GM18519 (cell line): ENCODE results near the gene RTN4.
"Not testable (repeated sequence)": the region's sequence is repeated elsewhere in the genome, so short reads cannot be mapped to it uniquely, and the experiment has no call there.

Source experiments
- ATAC-seq: cut with Tn5 transposase; IDR thresholded peaks from one replicate; pipeline ENCODE4 v1.9.1; 2021; ENCODE audit warnings: mild to moderate bottlenecking, moderate library complexity; ENCODE audit not compliant: unreplicated experiment, low FRiP score

Gene RTN4

DNA sequence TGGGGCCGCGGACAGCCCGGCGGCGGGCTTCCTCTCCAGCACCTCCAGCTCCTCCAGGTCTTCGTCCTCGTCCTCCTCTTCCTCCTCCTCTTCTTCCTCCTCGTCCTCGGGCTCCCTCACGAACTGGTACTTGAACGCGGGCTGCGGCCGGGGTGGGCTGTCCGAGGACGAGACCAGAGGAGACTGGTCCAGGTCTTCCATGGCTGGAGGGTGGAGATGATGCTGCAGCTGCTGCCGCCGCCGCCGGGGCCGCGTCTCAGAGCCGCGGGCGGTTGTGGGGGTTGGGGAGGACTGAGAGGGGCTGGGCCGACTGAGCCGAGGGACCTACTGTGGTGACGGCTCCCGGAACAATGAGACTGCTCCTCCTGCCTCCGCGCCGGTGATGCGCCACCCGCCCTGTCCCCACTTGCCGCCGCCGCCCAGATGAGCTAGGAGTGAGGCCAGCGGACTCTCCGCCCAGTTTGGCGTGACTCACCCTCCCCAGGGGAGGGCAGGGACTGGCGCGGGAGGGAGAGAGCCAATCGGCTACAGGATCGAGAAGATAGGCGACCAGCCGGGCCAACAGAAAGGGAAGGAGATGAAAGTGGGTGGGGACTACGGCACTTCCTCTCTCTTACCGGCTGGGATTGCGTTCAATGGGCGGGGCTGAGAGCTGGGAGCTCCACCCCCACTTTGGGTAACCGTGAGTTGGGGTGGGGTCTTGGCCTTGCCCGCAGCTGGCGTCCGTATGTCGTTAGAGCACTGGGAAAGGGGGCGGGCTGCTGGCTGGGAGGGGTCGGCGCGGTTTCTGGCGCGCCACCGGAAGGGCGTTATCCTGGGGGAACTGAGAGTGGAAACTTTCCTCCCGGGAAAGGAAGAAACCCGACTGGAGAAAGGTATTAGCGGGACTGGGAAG lies at the start of gene RTN4:
TSS of gene RTN4 (minus strand) at position 352 of the 895 bp plus-strand sequence. CDS start at position 201, 151 bp downstream.
- ATAC-seq: peak; percentile 82

GRCh38 chr2:55099493-55099877 lies 49.2 kb upstream of the RTN4 start:
- ATAC-seq: no peak

DNA sequence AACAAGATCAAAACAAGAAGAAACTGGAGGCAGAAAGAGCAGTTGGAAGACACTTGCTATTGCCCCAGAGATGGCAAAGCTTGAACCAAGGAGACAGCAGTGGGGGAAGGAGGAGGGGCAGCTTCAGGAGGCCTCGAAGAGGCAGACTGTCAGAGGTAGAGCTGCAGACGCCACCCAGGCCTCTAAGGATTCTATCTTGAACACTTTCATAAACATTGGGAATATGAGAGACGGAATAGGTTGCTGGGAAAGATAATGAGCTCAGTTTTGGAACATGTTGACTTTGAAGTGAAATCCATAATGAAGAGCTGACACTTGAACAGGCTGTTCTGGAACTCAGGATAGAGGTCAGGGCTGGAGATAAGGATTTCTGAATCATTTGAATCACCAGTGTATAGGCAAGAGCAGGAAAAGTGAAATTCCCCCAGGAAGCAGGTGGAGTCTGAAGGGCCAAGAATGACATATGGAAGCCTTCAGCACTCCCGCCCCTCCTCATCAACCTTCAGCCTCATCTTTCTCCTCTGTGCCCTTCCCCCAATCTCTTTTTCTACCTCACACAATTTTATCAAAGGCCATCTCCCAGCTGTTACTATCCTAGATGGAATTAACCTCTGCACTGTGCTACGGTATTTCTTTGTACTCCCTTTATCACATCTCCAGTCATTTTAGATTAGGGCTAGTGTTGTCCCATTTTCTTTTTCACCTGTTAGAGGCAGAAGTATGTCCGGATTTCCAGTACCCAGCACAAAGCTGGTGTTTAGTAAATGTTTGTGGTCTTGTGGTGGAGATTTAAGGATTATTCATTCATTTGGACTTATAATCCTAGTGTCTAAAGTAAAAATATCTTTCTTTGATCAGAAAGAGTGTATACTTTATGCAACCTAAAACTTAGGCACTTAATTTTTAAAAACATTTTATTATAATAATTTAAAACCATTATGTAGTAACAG lies 47.5 kb upstream of the RTN4 start:
- no peak for ATAC-seq

GRCh38 chr2:55097082-55097460 lies 46.8 kb upstream of the RTN4 start:
- ATAC-seq: no peak

DNA sequence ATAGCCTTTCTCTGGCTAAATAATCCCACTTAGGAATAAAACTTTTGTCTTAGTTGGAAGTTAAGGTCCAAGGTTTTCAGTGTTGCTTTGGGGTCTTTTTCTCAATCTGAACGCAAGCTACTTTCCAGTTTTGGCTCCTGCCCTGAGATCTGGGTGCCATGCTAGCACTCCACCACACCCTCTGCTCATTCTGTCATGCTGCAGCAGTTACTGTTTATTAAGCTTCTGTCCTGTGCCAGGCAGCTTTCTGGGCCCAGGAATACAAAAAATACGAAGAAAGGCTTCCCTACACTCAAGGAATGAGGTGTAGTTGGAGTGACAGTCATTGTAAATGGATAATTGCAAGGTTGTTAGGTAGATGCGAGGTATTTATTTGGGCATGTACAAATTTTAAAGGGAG lies 46.3 kb upstream of the RTN4 start:
- no peak for ATAC-seq

DNA sequence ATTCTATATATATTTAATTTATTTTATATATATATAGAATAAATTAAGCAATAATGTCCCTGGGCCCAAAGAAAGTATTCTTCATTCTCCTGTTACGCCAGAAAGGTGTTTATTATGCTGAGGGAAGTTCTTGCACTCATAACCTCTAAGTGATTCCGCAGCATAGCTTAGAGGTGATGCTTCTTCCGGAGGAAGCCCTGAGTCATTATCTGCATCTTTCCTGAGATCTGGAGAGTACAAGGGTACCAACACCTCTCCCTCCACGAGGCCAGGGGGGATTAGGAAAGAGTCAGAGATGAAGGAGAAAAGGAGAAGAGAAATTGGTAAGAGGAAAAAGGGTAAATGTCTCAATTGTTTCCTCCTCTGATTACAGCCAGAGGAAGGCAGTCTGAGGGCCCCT lies 43.1 kb upstream of the RTN4 start:
- ATAC-seq: no peak

- ATAC-seq: no peak
Measured at GRCh38 chr2:55092439-55092838, 42.2 kb upstream of the RTN4 start.

DNA sequence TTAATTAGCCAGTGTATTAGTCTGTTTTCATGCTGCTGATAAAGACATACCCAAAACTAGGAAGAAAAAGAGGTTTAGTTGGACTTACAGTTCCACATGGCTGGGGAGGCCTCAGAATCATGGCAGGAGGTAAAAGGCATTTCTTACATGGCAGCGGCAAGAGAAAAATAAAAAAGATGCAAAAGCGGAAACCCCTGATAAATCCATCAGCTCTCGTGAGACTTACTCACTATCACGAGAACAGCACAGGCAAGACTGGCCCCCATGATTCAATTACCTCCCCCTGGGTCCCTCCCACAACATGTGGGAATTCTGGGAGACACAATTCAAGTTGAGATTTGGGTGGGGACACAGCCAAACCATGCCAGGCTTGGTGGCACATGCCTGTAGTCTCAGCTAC lies 41.4 kb upstream of the RTN4 start:
- not testable (repeated sequence) for ATAC-seq

GRCh38 chr2:55090702-55091101 lies 40.5 kb upstream of the RTN4 start:
- no peak for ATAC-seq

DNA sequence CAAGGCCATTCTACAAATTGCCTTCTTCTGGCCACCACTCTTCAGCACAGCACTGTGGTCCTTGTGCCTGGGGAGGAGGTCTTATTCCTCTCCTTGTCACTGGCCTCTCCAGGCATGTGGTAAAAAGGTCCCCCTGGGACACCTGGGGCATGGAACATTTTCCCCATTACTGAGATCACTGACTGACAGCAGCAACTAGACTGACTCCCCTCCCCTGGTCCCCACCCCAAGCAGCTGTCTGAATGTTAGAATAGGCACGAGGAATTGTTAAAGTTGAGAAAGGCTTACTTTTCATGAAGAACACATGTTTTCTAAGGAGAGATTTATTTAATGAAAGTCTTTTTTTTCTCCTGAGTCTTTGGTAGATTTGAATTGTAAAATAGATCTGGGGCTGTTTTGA lies 39.5 kb upstream of the RTN4 start:
- no peak for ATAC-seq

- no peak for ATAC-seq
Measured at GRCh38 chr2:55088400-55088799, 38.1 kb upstream of the RTN4 start.

DNA sequence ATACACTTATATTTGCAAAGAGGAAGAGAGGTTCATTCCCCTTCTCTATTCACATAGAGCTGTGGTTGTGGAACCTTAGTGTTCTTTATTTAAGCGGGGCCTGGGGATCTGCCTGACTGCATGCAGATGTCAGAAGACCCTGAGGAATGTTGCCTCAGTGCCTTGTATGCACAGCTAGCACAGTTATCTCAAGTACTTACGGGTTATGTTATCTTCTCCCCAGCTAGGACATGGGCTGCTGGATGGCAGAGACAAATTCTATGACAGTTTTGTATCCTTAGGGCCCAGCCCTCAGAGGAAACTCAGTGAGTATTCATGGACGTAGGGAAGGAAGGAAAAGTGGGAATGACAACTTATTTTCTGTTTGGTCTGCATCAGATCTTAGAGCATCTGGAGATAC lies 37.7 kb upstream of the RTN4 start:
- no peak for ATAC-seq

GRCh38 chr2:55087501-55087900 lies 37.2 kb upstream of the RTN4 start:
- ATAC-seq: no peak

GRCh38 chr2:55085113-55086040 lies 35.1 kb upstream of the RTN4 start:
- ATAC-seq: no peak

- no peak for ATAC-seq
Measured at GRCh38 chr2:55084641-55085040, 34.4 kb upstream of the RTN4 start.

GRCh38 chr2:55080204-55080738 lies 30.0 kb upstream of the RTN4 start:
- no peak for ATAC-seq

DNA sequence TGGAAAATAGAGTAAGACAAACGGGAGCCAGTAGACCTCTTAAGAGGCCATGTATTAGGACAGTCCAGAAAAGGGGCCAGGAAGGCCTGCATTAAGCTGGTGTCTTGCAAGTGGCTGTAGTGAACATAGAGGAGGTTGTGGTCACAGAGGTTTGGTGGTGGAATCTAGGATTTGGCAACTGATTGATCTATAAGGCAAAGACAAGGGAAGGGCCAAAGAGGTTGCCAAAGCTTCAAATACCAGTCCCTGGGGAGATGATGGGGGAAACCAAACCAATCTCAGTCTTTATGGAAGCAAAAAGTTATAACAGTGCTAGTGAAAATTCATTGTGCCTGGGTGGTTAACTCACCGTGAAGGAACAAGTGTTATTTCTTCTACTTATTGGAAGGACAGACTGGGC lies 28.7 kb upstream of the RTN4 start:
- no peak for ATAC-seq

GRCh38 chr2:55076721-55077120 lies 26.5 kb upstream of the RTN4 start:
- ATAC-seq: no peak

- not testable (repeated sequence) for ATAC-seq
Measured at GRCh38 chr2:55076019-55076418, 25.8 kb upstream of the RTN4 start.
